ENCODE results near the gene FNDC11. TPM values are rescaled to one million over a fixed set of nuclear protein-coding genes. Genes with fewer than 3 reads are reported as not detected.

The FNDC11 gene
- total and polyA plus RNA-seq, 2 donors (not counting 3 experiments of a cell fraction or from before 2014, with no cell fraction given): 0.71 to 1.9 TPM

DNA sequence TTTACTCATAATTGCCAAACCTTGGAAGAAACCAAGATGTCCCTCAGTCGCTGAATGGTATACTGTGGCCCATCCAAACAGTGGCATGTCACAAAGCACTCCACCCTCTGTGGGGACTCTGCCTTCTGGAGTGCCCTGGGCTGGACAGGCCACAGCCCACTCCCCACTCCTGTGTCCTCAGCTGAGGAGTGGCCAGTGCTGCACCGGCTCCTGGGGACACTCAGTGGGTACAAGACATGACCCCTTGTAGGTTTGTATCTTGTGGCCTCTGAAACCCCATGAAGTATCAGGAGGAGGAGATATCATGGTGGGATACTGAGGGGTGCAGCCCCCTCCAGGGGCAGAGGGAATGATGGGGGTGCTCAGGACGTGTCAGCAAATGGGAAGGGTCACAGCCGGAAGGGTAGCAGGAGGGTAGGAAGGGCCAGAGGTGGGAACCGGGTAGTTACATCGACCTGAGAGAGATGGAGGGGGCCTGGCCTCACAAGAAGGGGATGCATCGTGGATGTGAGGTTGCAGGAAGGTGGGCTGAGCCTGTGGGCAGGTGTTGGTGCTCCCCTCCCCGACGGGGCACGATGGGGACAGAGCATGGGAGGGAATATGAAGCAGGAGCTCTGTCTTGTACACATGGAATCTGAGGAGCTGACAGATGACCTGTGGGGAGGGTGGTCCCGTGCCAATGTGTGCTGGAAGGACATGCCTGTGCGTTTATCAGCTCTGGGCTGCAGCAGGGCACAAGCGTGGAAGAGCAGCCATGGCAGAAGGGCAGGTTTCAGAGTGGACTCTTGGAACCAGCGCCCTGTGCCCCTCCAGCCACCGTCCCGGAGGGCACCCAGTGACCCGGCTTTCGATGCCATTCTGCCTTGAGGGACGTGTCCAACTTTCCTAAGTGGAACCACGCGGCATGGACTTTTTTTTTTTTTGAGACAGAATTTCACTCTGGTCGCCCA is 31.9 kb downstream of the FNDC11 start:
- TF ChIP-seq POLR2A (IDR thresholded peaks at IDR 0.05; ENCODE audit: low read depth, low read length) (no peak), JUN (IDR thresholded peaks at IDR 0.05; ENCODE audit: borderline replicate concordance, insufficient read depth, insufficient read length, low read depth) (no peak), FOS (IDR thresholded peaks at IDR 0.05; ENCODE audit: borderline replicate concordance, insufficient read depth, low read length) (no peak), GATA2 (IDR thresholded peaks at IDR 0.05; ENCODE audit: insufficient read depth, insufficient read length, low read depth, low read length) (no peak), EZH2 (IDR thresholded peaks at IDR 0.05; ENCODE audit: borderline replicate concordance, low read depth, low read length, severe bottlenecking) (no peak), POLR2AphosphoS5 (IDR thresholded peaks at IDR 0.05; ENCODE audit: insufficient read depth, low read depth, low read length) (no peak), MYC (IDR thresholded peaks at IDR 0.05; ENCODE audit: low read depth, low read length) (no peak), CTCF (IDR thresholded peaks at IDR 0.05; ENCODE audit: extremely low read depth in 1 of 2, insufficient read depth in 1 of 2, low read depth in 1 of 2, low read length in 2 of 2) (no peak), MAX (IDR thresholded peaks at IDR 0.05; ENCODE audit: insufficient read depth, insufficient read length) (no peak)
- Histone ChIP-seq H3K4me3 (replicated peaks in 1 of 3; ENCODE audit: insufficient read depth in 1 of 3, low read depth in 1 of 3, low read length in 3 of 3) (no peak overlapping the region), H3K9me3 (replicated peaks; ENCODE audit: control insufficient read depth, insufficient read depth, low read length) (no peaks in the 10 kb centered on the region), H3K4me2 (ENCODE audit: insufficient read depth, low read length) (no peak overlapping the region), H4K20me1 (replicated peaks; ENCODE audit: control insufficient read depth, extremely low read depth, insufficient read depth, low read length) (no peaks in the 10 kb centered on the region), H3K27me3 (ENCODE audit: control insufficient read depth in 2 of 2, insufficient read depth in 2 of 2, low read length in 2 of 2) (no peaks in the 10 kb centered on the region), H3K4me1 (ENCODE audit: control insufficient read depth, extremely low read depth, insufficient read depth, low read length) (no peaks in the 10 kb centered on the region), H3K36me3 (ENCODE audit: control insufficient read depth in 2 of 2, extremely low read depth in 1 of 2, insufficient read depth in 2 of 2, low read length in 2 of 2) (peaks cover 0 to 19% of the 10 kb centered on the region in 2 experiments), H3K9ac (replicated peaks; ENCODE audit: extremely low read depth, insufficient read depth, low read length) (no peak overlapping the region), H3K27ac (ENCODE audit: insufficient read depth, low read depth, low read length) (no peak overlapping the region), H2AFZ (ENCODE audit: low read depth, low read length) (no peak overlapping the region), H3K9me1 (replicated peaks; ENCODE audit: control insufficient read depth, extremely low read depth, insufficient read depth, low read length) (no peaks in the 10 kb centered on the region), H3K79me2 (ENCODE audit: control insufficient read depth, insufficient read depth, low read length) (no peaks in the 10 kb centered on the region)
- ChIA-PET POLR2A (no interaction called here), CTCF (no interaction called here)
- intact Hi-C loops (cut with micrococcal nuclease) (no loop called here), dilution Hi-C loops (cut with MboI; ENCODE audit: extremely low pct_ligation_motif_present, low sequenced_read_pairs) (no loop called here)
- DNase-seq (ENCODE audit: low read depth, low spot score) (no peak), FAIRE-seq (no peak)
- BruUV-seq (replicated peaks): no TSS peak

Measured in endothelial cell of umbilical vein (primary cell).